GM18909 (cell line): ENCODE data around the gene FAM222A.
"Not testable (repeated sequence)": the region's sequence is repeated elsewhere in the genome, so short reads cannot be mapped to it uniquely, and the experiment has no call there.

Experiments
- ATAC-seq: cut with Tn5 transposase; IDR thresholded peaks from one replicate; pipeline ENCODE4 v1.9.1; 2021; ENCODE audit warnings: mild to moderate bottlenecking; ENCODE audit not compliant: unreplicated experiment, poor library complexity

Gene FAM222A

DNA sequence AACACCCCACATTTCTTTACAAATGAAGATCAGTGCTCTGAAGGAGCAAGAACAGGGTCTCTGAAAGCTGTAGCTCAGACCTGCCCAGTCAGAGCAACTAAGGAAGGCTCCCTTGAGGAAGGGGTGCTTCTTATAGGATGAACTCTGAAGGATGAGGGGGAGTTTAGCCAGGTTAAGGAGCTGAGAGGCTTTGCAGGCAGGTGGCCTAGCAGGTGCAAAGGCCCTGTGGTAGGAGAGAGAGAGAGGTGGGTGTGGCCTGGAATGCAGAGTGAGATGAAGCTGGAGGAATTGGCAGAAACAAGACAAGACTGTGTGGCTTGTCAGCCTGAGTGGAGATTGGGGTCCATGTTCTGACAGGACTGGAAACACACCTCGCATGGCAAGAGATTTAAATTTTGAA lies 20.5 kb upstream of the FAM222A start:
- no peak for ATAC-seq

DNA sequence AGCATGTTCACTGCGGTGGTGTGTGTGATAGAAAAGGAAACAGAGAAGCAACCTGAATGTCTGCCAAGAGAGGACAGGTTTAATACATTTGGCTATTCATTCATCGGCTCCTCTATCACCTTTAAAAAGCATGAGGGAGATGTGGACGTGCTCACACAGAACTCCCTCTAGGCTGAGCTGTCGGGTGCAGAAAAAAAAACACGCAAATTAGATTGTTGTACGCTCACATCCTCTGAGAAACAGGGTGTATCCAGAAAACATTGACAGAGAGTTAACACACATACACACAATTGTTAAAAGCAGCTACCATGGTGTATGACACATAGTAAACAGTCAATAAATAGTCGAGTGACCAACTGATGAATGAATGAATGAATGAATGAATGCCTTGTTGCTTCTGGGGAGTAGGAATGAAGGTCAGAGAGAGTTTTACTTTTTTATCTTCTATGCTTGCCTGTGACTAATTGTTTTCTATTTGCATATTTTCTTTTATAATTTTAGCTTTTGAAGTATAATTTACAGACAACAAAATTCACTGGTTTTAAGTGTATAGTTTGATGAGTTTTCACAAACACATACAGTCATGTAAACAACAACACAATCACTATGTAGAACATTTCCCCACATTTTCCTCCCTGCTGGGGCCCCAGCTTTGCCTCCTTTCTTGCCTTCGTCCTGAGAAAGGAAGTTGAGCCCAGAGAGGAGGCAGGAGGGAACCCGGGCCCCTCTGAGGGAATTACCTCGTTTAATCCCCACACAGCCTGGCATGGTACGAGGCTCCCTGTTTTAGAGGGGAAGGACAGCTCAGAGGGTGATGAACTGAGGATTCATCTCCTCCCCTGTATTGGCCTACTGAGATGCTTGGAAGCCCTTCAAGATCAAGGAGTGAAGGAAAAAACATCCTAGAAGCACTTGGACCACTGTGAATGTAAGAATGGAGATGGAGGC lies 19.7 kb upstream of the FAM222A start:
- no peak for ATAC-seq

DNA sequence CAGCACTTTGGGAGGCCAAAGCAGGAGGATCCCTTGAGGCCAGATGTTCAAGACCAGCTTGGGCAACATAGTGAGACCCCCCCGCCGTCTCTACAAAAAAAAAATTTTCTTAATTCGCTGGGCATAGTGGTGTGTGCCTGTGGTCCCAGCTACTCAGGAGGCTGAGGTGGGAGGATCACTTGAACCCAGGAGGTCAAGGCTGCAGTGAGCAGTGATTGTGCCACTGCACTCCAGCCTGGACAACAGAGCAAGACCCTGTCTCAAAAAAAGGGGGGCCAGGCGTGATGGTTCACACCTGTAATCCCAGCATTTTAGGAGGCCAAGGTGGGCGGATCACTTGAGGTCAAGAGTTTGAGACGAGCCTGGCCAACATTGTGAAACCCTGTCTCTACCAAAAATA lies 19.0 kb upstream of the FAM222A start:
- not testable (repeated sequence) for ATAC-seq

- no peak for ATAC-seq
Measured at GRCh38 chr12:109695416-109695815, 18.2 kb upstream of the FAM222A start.

- no peak for ATAC-seq
Measured at GRCh38 chr12:109695961-109696461, 17.6 kb upstream of the FAM222A start.

DNA sequence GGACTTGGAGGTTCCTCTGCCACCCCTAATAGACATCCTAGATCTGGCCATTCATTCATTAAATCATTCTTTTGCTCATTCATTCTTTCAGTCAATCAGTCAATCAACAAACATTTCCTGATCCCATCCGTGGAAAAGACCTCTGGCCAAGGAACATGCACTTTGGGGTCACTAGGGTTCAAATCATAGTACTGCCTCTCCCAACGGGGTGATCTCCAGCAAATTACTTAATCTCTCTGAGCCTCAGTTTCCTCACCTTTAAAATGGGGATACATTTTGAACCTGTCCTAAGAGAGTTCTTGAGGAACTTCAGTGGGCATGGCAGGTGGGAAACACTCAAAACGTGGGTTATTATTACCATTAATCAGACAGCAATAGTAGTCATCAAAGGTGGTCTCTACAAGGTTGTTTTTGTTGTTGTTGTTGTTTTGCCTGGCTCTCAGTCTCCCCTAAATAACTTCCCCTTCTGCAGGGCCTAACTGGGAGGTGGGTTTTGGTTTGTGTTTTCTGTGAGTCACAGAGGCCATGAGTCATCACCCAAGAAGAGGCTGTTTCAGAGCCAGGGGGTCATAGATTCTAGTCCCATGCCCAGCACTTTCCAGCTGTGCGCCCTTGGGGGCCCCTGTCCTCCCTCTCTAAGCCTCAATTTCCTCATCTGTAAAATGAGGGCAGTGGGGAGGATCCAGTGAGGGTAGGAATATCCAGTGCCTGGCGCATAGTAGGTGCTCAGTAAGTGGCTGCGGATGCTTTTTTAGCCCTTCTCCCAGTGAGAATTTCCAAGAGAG lies 16.9 kb upstream of the FAM222A start:
- no peak for ATAC-seq

DNA sequence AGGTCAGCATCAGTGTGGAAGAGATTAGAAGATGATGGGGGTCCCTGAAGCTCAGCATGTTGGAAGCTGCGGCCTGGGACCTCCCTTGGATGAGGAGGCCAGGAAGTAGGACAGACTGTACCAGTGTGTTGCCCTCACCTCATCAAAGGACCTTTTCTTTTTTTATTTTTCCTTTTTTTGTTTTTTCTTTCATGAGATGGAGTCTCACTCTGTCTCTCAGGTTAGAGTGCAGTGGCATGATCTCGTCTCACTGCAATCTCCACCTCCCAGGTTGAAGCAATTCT lies 16.4 kb upstream of the FAM222A start:
- no peak for ATAC-seq

DNA sequence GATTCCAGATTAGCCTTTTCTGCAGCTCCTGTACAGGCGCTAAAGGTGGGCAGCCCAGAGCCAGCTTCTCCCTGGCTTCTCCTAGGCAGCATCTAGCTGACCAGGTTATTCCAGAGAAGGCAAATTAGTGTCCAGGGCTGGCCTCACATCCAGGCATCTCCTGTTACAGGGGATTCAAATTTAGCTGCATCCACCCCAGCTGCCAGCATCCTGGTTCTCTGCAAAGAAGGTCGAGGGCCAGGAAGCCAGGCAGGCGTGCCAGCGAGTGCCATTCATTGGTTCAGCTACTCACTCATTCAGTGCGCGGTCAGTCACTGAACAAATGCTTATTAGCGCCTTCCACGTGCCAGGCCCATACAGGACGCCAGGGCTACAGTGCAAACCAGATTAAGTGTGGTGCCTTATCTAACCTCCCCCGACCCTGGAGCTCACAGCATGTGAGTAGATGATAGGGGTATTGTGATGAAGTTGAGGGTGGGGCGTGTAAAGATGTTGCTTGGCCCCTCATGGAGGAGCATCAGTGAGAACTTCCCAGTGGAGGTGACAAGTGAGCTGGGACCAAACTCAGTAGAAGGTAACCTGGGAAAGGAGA lies 15.7 kb upstream of the FAM222A start:
- ATAC-seq: no peak

GRCh38 chr12:109698820-109699219 lies 14.8 kb upstream of the FAM222A start:
- no peak for ATAC-seq

DNA sequence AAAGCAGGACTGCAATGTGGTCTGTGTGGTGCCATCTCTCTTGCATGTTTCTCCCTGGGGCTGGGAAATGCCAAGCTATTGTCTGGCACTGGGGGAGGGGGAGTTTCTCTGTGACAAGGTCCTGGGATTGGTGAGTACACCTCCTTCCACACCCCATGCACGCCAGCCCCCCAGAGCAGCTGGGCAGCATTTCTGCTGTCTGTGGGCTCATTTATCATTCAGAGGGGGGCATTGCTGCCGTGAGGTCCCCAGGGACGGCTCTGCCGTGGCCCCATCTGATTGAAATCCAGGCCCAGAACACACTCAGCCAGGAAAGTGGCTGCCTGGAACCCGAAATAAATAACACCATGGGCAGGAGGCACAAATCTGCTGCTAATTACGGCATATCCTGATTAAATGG lies 12.6 kb upstream of the FAM222A start:
- no peak for ATAC-seq

DNA sequence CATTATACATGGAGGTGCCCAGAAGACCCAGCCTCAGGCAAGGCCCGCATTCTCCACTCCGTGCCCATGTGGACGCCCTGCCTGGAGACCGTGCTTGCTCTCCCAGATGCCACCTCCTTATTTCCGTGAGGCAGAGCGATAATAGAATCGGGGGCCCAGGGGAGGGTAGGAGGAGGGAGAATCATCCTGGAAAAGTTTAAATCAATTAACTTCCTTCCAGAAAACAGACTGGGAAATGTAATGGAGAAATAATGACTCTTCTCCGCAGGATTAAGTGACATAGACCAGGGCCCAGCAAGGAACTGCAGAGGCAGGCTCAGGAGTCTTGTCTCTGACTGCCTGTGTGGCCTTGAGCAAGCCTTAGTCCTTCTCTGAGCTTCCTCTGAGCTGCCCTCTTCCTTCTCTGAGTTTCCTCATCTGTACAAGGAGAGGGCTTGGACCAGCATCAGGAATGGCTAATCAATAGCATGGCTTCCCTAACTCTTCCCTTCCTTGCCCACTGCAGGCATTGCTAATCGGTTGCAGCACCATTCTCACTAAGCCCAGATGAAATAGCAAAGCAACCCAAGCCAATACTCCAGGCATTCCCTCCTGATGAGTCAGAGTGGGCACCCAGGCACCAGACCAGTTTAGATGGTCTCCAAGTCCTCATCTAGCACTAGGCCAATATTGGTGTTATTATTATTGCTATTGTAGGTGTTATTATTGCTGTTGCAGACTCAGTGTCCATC lies 11.3 kb upstream of the FAM222A start:
- no peak for ATAC-seq

GRCh38 chr12:109703684-109704083 lies 9.9 kb upstream of the FAM222A start:
- ATAC-seq: no peak

DNA sequence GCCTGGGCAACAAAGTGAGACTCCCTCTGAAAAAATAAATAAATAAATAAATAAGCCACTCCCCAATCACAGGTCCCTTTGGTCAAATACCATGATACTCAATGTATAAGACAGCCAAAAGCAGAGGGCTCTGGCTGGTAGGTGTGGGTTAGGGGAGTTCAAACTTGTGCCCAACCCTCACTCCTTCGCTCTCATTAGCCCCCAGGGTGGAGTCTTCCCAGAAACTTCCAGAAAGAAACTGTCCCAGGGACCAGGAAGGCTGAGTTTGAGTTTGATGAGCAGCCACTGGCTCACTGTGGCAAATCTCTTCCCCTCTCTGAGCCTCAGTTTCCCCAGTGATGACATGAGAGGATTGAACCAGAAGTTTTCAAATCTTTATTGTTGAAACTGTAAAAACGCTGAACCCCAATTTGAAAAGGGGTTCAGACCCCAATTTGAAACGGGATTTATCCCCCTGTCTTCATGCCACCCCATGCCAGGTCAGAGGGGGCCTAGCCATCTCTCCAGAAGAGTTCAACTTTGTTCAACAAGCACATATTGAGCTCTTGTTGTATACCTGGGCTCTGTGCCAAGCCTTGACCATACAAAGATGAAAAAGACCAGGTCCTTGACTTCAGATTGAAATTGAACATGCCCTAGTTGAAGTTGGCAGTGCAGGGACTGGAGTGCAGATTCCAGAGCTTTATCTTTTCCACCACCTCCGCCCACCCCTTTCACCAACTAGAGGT lies 9.1 kb upstream of the FAM222A start:
- no peak for ATAC-seq

GRCh38 chr12:109705291-109705690 lies 8.3 kb upstream of the FAM222A start:
- no peak for ATAC-seq

- ATAC-seq: no peak
Measured at GRCh38 chr12:109706398-109706746, 7.3 kb upstream of the FAM222A start.

DNA sequence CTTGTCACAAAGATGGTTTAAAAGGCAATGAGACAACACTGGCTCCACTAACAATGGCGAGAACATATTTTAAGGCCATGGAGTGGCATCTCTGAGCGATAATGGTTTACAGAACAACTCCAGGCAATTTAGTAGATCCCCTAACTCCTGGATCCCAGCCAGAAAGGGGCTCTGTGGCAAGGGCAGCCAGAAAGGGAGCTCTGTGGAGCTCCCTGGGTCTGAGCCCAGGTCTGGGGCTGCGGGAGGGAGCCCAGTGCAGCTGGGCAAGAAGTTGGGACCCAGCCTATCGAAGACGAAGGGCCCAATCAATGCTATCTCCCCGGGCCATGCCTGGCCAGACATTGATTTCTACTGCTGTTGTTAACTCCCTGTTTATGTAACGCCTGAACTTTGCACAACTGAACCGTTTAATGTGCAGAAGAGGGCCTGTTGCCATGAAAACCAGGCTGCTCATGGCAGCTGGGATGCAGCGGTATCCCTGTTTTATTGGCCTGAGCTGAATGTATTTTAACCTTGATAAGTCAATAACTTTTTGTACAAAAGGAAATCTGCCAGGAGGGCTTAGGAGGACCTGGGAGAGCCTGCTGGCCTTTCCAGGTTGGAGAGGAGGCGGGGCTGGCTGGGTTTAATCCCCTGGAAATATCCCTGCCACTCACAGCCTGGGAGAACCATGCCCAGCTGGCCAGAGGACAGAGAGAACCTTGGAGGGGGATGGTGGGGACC lies 6.7 kb upstream of the FAM222A start:
- ATAC-seq: no peak

- no peak for ATAC-seq
Measured at GRCh38 chr12:109707470-109707821, 6.2 kb upstream of the FAM222A start.

DNA sequence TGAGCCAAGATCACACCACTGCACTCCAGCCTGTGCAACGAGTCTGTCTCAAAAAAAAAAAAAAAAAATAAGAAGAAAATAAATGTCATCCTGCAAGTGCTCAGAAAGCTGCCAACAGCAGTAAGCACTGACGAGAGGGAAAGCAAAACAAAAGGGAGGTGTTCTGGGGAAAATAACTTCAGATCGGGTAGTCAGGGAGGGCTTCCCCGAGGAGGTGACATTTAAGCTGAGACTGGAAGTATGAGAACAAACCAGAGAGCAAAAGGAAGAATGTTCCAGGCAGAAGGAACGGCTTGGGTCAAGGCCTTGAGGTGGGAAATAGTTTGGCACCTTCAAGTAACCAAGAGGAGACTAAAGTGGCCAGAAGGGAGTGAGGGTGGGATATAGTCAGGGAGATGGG lies 4.7 kb upstream of the FAM222A start:
- ATAC-seq: no peak

DNA sequence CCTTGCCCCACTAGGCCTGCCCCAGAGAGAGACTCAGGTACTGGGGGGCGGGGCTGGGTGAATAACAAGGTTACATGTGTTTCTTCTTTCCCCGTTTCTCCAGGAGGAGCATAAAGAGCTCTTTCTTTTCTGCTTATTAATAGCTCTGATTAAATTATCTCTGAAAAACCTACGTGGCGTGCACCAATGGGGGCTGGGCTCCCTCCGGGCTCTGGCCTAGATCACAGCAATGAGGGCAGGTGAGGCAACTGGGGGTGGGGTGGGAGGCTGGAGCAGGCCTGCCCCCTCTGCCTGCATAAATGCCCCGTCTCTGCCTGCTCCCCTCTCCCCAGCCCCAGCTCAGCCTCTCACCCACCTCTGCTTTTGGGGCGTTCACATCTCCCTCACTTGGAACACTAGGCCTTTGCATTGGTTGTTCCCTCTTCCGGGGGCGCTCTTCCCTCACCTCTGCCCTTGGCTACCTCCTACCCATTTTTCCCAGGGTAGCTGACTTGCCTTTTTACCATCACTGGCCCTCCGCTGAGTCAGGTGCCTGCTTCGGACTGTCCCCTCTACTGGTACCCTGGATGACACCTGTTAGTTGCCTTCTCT lies 4.1 kb upstream of the FAM222A start:
- no peak for ATAC-seq
